Cardiac fibroblast (primary cell): Measurements from ENCODE around the gene GGNBP2.

Source experiments
- DNase-seq, 2 donors: peaks; one replicate each; pipeline versions ENCODE4 v3.0.0 to v3.0.0-alpha.2; 2010; ENCODE audit warnings: low read depth in 2 of 2
- H3K4me3 ChIP-seq, 2 donors: replicated peaks in 1 of 2; 1 replicate in 1 of 2; 2 replicates in 1 of 2; pipeline ENCODE4 v1.5.1; 2011; ENCODE audit warnings: low read depth in 2 of 2, low read length in 2 of 2, mild to moderate bottlenecking in 2 of 2, moderate library complexity in 1 of 2
- TF ChIP-seq, protein P1 (sequence below): IDR thresholded peaks from one replicate; pipeline ENCODE4 v1.5.1; 2011; ENCODE audit warnings: low read depth, mild to moderate bottlenecking, low read length, inconsistent platforms

GGNBP2 gene

DNA sequence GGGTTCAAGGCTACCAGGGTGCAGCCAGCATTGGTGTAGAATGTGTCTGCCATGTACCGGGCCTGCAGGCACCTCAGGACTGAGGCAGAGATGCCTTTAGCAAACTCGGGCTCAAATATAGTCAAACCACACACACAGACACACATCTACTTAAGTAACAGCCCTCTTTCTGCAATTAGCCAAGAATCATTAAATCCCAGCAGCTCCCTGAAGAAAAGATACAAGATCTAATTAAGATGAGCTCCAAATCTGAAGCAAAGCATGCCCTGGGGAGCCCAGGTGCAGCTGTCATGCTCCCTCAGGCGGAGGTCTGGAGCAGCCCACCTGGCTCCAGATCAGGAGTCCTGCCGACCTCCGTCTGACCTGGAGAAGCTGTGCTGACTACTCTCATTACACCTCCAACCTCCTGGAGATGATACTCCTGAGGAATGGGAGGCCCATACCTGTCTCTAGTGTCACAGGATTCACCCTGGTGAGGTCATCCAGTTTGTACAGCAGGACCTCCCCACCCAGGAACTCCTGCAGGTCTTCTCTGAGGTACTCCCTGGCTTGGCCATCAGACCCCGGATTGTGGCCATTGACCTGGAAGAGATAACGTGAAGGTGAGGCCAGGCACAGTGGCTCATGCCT is 17.0 kb upstream of the GGNBP2 start:
- H3K4me3 ChIP-seq: no peak overlapping the region
- TF ChIP-seq, protein P1, sequence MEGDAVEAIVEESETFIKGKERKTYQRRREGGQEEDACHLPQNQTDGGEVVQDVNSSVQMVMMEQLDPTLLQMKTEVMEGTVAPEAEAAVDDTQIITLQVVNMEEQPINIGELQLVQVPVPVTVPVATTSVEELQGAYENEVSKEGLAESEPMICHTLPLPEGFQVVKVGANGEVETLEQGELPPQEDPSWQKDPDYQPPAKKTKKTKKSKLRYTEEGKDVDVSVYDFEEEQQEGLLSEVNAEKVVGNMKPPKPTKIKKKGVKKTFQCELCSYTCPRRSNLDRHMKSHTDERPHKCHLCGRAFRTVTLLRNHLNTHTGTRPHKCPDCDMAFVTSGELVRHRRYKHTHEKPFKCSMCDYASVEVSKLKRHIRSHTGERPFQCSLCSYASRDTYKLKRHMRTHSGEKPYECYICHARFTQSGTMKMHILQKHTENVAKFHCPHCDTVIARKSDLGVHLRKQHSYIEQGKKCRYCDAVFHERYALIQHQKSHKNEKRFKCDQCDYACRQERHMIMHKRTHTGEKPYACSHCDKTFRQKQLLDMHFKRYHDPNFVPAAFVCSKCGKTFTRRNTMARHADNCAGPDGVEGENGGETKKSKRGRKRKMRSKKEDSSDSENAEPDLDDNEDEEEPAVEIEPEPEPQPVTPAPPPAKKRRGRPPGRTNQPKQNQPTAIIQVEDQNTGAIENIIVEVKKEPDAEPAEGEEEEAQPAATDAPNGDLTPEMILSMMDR: no peak
- DNase-seq: no peak

DNA sequence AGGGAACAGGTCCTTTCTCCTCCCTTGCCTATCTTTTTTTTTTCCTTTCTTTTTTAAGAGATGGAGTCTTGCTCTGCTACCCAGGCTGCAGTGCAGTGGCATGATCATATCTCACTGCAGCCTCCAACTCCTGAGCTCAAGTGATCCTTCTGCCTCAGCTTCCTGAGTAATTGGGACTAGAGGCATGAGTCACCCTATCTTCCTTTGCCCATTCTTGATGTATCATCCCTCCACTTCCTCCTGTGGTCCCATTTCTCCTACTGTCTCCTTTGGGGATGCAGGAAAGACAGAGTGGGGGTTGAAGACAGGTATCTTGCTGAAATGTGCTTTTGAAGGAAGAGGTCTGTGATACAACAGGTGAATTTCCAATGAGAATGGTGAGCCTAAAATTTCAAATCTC is 15.6 kb upstream of the GGNBP2 start:
- no peak overlapping the region for H3K4me3 ChIP-seq
- TF ChIP-seq, protein P1: no peak
- peak in 1 of 2 donors; percentile 65 for DNase-seq

DNA sequence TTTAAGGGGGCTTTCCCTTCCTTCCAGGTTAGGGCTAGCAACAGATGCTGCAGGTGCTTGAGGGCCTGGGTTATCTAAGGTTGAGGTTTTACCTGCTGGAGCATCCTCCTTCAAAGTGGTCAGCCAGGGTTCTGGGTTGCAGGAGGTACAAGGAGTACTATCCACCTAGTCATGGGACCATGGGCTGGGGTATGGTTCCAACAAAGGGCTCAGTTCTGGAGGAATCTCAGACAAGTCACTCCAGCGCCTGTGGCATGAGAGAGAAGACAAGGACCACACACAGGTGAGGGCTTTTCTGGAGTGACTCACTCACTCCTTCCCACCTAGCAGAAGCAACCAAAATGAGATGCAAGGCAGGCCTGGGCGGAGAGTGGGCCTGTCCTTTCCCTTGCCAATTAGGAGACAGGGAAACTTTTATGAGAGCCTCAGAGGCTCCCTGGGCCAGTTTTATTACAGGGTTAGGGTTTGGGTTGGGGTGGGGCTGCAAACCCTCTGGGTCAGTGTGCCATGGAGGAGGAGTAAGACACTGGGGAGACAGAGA is 12.2 kb upstream of the GGNBP2 start:
- no peak overlapping the region for H3K4me3 ChIP-seq
- TF ChIP-seq, protein P1: no peak
- DNase-seq: no peak

DNA sequence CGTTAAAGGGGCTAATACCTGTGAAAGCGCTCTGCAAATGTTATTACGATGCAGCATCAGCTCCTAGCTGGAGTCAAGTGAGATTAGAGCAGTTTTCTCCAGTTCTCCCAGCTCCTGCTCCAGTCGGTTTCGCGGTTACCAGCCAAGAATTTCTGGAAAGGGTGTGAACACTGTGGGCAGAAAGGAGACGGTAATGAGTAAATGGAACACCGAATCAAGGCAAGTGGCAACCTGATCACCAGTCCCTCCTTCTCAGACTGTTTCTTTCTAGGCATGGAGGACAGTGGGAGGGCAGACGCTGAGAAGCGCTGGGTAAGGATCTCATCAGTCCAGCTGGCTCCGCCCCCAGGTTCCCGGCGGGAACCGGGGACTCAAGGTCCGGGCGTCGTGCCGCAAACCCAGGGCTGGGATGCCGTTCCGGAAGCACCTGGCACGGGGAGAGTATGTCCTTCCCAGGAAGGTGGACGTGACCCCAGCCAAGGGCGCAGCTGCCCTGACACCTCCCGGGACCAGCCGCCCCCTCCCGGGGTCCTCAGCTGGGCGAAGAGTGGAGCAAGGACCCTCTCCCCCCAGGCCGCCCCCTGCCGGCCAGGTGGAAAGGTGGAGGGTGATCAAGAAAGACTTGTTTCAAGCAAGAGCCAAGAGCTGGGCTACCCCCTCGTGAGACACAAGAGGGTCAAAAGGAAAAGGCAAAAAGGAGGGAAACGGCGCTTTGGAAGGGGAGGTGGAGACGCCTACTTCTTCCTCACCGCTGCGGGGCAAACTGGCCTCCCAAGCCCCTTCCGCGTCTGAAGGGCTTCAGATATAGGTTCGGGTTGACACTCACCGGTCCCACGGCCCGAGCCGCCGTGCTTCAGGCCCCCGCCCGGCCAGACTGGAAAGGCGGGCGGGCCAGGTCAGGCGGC is 10.5 kb upstream of the GGNBP2 start:
- peak overlapping the region; percentile 83 to 95 for H3K4me3 ChIP-seq
- peak; percentile 57 to 60 for DNase-seq
- TF ChIP-seq, protein P1: peak; percentile 55

DNA sequence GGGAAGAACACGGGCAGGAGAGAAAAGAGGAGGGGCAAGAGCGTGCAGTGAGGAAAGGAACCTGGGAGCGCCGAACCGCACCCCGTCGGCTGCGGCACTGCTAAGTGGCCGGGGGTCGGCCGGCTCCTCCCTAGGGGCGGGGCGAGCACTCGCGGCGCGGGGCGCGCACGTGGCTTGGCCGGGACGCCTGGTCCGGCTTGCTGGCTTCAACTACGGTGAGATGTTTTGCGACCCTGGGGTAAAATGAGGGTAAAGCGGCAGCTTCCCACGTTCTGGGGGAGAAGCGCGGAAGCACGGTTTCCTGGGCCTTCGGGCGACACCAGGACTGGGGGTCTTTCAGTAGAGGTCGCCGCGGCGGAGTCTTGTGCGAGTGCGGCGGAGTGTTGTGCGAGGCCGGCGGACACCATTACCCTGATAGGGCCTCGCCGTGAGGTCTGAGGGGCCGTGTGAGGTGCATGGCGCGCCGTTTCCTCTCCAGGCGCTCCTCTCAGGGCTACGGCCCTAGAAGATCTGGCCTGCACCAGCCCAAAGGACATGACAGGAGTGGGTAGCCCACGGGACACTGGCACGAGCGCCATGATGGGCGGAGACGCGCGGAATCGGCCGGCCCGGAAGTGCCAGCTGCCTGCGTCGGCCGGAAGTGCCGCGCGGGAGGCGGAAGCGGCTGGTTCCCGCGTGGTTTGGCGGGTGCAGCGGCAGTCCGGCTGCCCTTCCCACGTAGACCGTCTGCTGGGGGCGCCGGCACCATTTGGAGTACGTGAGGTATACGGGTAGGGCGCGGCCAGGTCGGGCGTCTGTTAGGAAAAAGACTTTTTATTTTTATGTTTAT is 9.7 kb upstream of the GGNBP2 start, which contains the start of the genes MYO19 and PIGW:
Gene MYO19, minus strand, starts transcription at position 29 of the 829 bp plus-strand sequence. CDS start 2,330 bp downstream, outside the sequence.
Gene PIGW, plus strand, starts transcription at position 148 of the 829 bp plus-strand sequence. CDS start 2,115 bp downstream, outside the sequence.
- DNase-seq: peak; percentile 88 to 92
- TF ChIP-seq, protein P1: no peak
- peak within 1 kb of the TSS; percentile 83 to 95 for H3K4me3 ChIP-seq

DNA sequence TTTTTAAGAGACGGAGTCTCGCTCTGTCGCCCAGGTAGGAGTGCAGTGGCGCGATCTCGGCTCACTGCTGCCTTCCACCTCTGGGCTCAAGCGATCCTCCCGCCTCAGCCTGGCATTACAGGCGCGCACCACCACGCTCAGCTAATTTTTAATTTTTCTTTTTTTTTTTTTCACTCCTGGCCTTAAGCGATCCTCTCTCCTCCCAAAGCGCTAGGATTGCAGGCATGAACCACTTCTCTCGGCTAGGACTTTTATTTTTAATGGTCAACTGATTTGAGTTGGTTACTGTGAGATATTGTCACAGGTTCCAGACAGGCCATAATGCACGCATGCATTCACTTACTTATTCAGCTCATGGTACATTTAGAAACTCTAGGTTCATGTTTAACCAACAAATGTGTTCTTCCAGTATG is 9.0 kb upstream of the GGNBP2 start:
- TF ChIP-seq, protein P1: no peak
- DNase-seq: no peak
- H3K4me3 ChIP-seq: peak overlapping the region; percentile 83 to 95
